Right ventricle myocardium inferior (tissue), 1 donor: Measurements from ENCODE around the gene NMT1. TPM values are rescaled to one million over a fixed set of nuclear protein-coding genes. Genes with fewer than 3 reads are reported as not detected.

ENCODE experiments used
- ATAC-seq: fragments of 200-7000 bp; cut with Tn5 transposase; one replicate; pipeline ENCODE4 v1.9.1; 2020; ENCODE audit warnings: mild to moderate bottlenecking, moderate library complexity
- DNase-seq: peaks from one replicate; pipeline ENCODE4 v3.0.0; 2021; ENCODE audit errors: missing footprints
- intact Hi-C: fragments of 100-400 bp; cut with DNase I; formaldehyde crosslinking; loops from one replicate; pipeline ENCODE4 v1.11.0; 2022
- total RNA-seq: library from RNA; stranded (reverse); fragmentation: NEBNext Ultra II Directional; extraction: Animal tissue kit (Norgen Biotek cat#: 25700); gene quantifications from one replicate; pipeline ENCODE4 v1.2.1, GENCODE V29; 2021
- donor health status: DM: no; HTN: yes; CAD: no; lungs with severe emphysema.

NMT1 gene
- total RNA-seq, 1 donor from 2014 or later = 96.0 TPM

GRCh38 chr17:45137561-45138305 lies 76.6 kb downstream of the NMT1 start:
- intact Hi-C loops = no loop called here
- ATAC-seq (no peak), DNase-seq (no peak)

- intact Hi-C loops = no loop called here
- no peak for ATAC-seq
Measured at GRCh38 chr17:45138911-45139532, 77.9 kb downstream of the NMT1 start.

GRCh38 chr17:45139533-45139920 lies 78.4 kb downstream of the NMT1 start:
- intact Hi-C loops = no loop called here
- DNase-seq (no peak), ATAC-seq (no peak)

More at GRCh38 chr17:45138911-45139532, 77.9 kb downstream of the NMT1 start:
- DNase-seq = no peak

- intact Hi-C loops = loop anchor here (10.0 kb wide), 1 partner anchor 172 kb away; the partner anchor contains the start of gene MAP3K14
- ATAC-seq (no peak), DNase-seq (peak; percentile 37)
Measured at GRCh38 chr17:45143094-45143670, 82.1 kb downstream of the NMT1 start.

- intact Hi-C loops = loop anchor here (10.0 kb wide), 1 partner anchor 171 kb away; the partner anchor contains the start of gene MAP3K14
- DNase-seq (peak; percentile 95), ATAC-seq (peak; percentile 44)
Measured at GRCh38 chr17:45143767-45144198, 82.7 kb downstream of the NMT1 start.

- ATAC-seq (peak; percentile 44), DNase-seq (peak; percentile 86)
- intact Hi-C loops = loop anchor here (10.0 kb wide), 1 partner anchor 170 kb away; the partner anchor contains the start of gene MAP3K14
Measured at GRCh38 chr17:45144199-45145034, 83.3 kb downstream of the NMT1 start.

GRCh38 chr17:45145035-45145389 lies 83.9 kb downstream of the NMT1 start:
- ATAC-seq (no peak), DNase-seq (no peak)
- intact Hi-C loops = loop anchor here (10.0 kb wide), 1 partner anchor 170 kb away; the partner anchor contains the start of gene MAP3K14

GRCh38 chr17:45146166-45146565 lies 85.0 kb downstream of the NMT1 start:
- DNase-seq (no peak), ATAC-seq (no peak)
- intact Hi-C loops = loop anchor here (10.0 kb wide), 1 partner anchor 169 kb away; the partner anchor contains the start of gene MAP3K14

- ATAC-seq (no peak), DNase-seq (no peak)
- intact Hi-C loops = loop anchor here (10.0 kb wide), 1 partner anchor 168 kb away; the partner anchor contains the start of gene MAP3K14
Measured at GRCh38 chr17:45146592-45146889, 85.4 kb downstream of the NMT1 start.

- ATAC-seq = no peak
- intact Hi-C loops = loop anchor here (1.0 to 10.0 kb wide), 2 partner anchors 14 to 168 kb away; partner anchors contain the start of genes HEXIM2 and MAP3K14
- DNase-seq = peak; percentile 68
Measured at GRCh38 chr17:45146890-45147580, 85.9 kb downstream of the NMT1 start.

GRCh38 chr17:45147581-45148182 lies 86.6 kb downstream of the NMT1 start:
- intact Hi-C loops = loop anchor here (1.0 to 10.0 kb wide), 2 partner anchors 14 to 167 kb away; partner anchors contain the start of genes HEXIM2 and MAP3K14
- peak; percentile 24 for ATAC-seq
- DNase-seq = peak; percentile 91

- peak; percentile 80 for ATAC-seq
- peak; percentile 100 for DNase-seq
- intact Hi-C loops = loop anchor here (10.0 kb wide), 1 partner anchor 166 kb away; the partner anchor contains the start of gene MAP3K14
Measured at GRCh38 chr17:45148183-45149036, 87.3 kb downstream of the NMT1 start, which contains the start of gene HEXIM1. Gene HEXIM1 (plus strand): TSS chr17:45148475. CDS start chr17:45149191, 716 bp downstream.

- intact Hi-C loops = loop anchor here (10.0 kb wide), 1 partner anchor 166 kb away; the partner anchor contains the start of gene MAP3K14
- DNase-seq (peak; percentile 90), ATAC-seq (peak; percentile 60)
Measured at GRCh38 chr17:45149037-45149668, 88.0 kb downstream of the NMT1 start.

- ATAC-seq (peak; percentile 11), DNase-seq (peak; percentile 83)
- intact Hi-C loops = loop anchor here (10.0 kb wide), 1 partner anchor 165 kb away; the partner anchor contains the start of gene MAP3K14
Measured at GRCh38 chr17:45149669-45150664, 88.8 kb downstream of the NMT1 start.
